Vagina (tissue), 2 donors: ENCODE measurements around the gene COX10. TPM values are rescaled to one million over a fixed set of nuclear protein-coding genes. Genes with fewer than 3 reads are reported as not detected.

Source experiments
- DNase-seq, 2 donors: peaks; one replicate each; pipeline ENCODE4 v3.0.0-alpha.2; 2017; ENCODE audit errors: extremely low spot score in 2 of 2
- H3K27ac ChIP-seq: fragments of 200-600 bp; sonication (generic); one replicate; pipeline ENCODE4 v1.5.1; 2019
- H3K27me3 ChIP-seq: fragments of 200-600 bp; sonication (generic); one replicate; pipeline ENCODE4 v1.5.1; 2019
- H3K36me3 ChIP-seq, 2 donors: fragments of 200-600 bp; sonication (generic); one replicate each; pipeline ENCODE4 v1.5.1; 2017 to 2019
- H3K4me1 ChIP-seq: fragments of 200-600 bp; sonication (generic); one replicate; pipeline ENCODE4 v1.5.1; 2019
- H3K4me3 ChIP-seq, 2 donors: fragments of 200-600 bp; sonication (generic); 1 replicate in 1 of 2; 2 replicates in 1 of 2; pipeline ENCODE4 v1.5.1; 2016 to 2019
- H3K9me3 ChIP-seq: fragments of 200-600 bp; sonication (generic); one replicate; pipeline ENCODE4 v1.5.1; 2019
- CTCF ChIP-seq, 3 experiments: fragments of 450-650 bp in 2 of 3; fragments of 200-600 bp in 1 of 3; sonication (generic) in 1 of 3; IDR thresholded peaks; one replicate each; pipeline ENCODE4 v1.5.1; 2017 to 2019; ENCODE audit warnings: antibody characterized with exemption in 3 of 3, mild to moderate bottlenecking in 2 of 3, moderate library complexity in 2 of 3
- POLR2A ChIP-seq, 2 donors: fragments of 450-650 bp; IDR thresholded peaks; one replicate each; pipeline ENCODE4 v1.6.1; 2017; ENCODE audit warnings: antibody characterized with exemption in 2 of 2, mild to moderate bottlenecking in 2 of 2, moderate library complexity in 2 of 2
- POLR2AphosphoS5 ChIP-seq, 2 donors: sonication (generic); formaldehyde crosslinking; IDR thresholded peaks; one replicate each; pipeline ENCODE4 v1.9.0; 2017; ENCODE audit warnings: antibody characterized with exemption in 2 of 2, mild to moderate bottlenecking in 2 of 2, low read depth in 1 of 2; ENCODE audit not compliant: insufficient read depth in 1 of 2
- intact Hi-C: fragments of 100-400 bp; cut with DNase I; formaldehyde crosslinking; loops from one replicate; pipeline ENCODE4 v1.15.1; 2023
- total RNA-seq: library from RNA; depleted of rRNA; stranded (reverse); fragments of >200 nt; gene quantifications from one replicate; pipeline ENCODE4 v1.2.3, GENCODE V29; 2016

COX10 gene
- total RNA-seq, 1 donor from 2014 or later: 27.5 TPM

DNA sequence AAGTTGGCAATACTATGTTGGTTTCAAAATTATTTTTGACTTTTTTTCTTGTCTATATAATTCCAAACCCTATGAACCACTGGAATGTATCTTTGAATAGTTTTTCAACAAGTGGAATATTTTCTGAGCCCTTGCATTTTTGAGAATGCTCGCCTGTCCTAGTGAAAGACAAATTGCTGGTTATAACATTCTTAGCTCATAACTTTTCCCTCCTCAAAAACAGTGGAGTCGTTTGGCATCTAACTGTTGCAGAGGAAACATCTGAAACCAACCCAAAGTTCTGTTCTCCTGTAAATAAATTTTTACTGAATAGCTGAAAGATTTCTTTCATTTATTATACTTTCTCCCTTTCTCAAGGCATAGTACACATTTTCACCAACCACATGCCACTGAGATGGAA is 11.3 kb upstream of the COX10 start:
- H3K36me3 ChIP-seq: no peaks in the 10 kb centered on the region
- H3K27me3 ChIP-seq: no peaks in the 10 kb centered on the region
- H3K4me3 ChIP-seq: no peak overlapping the region
- no peak for TF ChIP-seq POLR2A (IDR thresholded peaks at IDR 0.05)
- TF ChIP-seq CTCF (IDR thresholded peaks at IDR 0.05): no peak
- TF ChIP-seq POLR2AphosphoS5 (IDR thresholded peaks at IDR 0.05; ENCODE audit: insufficient read depth in 1 of 2, low read depth in 1 of 2): no peak
- intact Hi-C loops: no loop called here
- no peak for DNase-seq
- peaks cover 16% of the 10 kb centered on the region for H3K4me1 ChIP-seq
- no peaks in the 10 kb centered on the region for H3K9me3 ChIP-seq
- no peak overlapping the region for H3K27ac ChIP-seq

- intact Hi-C loops: no loop called here
- H3K36me3 ChIP-seq: no peaks in the 10 kb centered on the region
- H3K27me3 ChIP-seq: no peaks in the 10 kb centered on the region
- no peak overlapping the region for H3K4me3 ChIP-seq
- TF ChIP-seq POLR2A (IDR thresholded peaks at IDR 0.05) (no peak), CTCF (IDR thresholded peaks at IDR 0.05) (no peak), POLR2AphosphoS5 (IDR thresholded peaks at IDR 0.05; ENCODE audit: insufficient read depth in 1 of 2, low read depth in 1 of 2) (no peak)
- no peak overlapping the region for H3K27ac ChIP-seq
- no peaks in the 10 kb centered on the region for H3K9me3 ChIP-seq
- DNase-seq: no peak
- peaks cover 18% of the 10 kb centered on the region for H3K4me1 ChIP-seq
These were observed 8.6 kb upstream of the COX10 start for GRCh38 chr17:14060706-14061105.

DNA sequence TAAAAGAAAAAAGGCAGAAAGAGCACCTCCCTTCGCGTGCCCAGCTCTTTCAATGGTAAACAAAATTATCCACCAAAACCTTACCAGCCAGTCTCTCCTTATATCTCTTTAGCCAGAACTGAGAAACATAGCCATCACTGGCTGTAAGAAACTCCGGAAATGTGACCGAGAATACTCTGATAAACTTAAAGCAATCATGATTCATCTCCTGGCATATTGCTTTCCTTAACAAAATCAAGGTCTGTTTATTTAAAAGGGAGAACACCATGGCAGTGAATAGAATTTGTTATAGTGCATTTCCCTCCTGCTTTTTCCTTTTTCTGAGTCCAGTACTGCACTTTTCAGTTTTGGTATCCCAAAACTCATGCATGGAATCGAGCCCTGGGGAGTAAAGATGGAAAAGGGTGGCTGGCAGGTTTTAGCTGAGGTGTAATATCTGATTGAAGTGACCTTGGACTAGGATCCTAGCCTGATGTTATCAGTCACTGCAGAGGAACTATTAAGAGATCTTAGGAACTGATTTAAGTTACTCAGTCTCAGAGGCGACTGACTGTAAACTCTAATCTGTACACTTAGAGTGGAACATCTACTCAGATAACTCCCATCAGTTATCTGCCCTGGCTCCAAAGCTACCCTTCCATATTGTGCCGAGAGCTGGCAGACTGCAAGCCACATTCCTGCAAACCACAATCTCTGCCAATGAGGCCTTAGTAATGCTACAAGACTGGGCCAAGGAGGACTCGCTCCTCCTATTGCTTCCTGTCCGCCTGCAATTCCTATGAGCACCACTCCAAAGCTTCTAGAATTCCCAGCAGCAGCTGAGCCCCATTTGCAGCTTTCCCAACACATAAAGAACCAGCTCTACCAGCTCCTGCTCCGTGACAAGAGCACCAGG is 7.4 kb upstream of the COX10 start:
- Histone ChIP-seq H3K4me1 (peaks cover 18% of the 10 kb centered on the region), H3K27ac (peak overlapping the region; percentile 12), H3K27me3 (no peaks in the 10 kb centered on the region), H3K9me3 (no peaks in the 10 kb centered on the region), H3K36me3 (no peaks in the 10 kb centered on the region), H3K4me3 (no peak overlapping the region)
- DNase-seq: no peak
- TF ChIP-seq POLR2AphosphoS5 (IDR thresholded peaks at IDR 0.05; ENCODE audit: insufficient read depth in 1 of 2, low read depth in 1 of 2): no peak
- TF ChIP-seq CTCF (IDR thresholded peaks at IDR 0.05): no peak
- TF ChIP-seq POLR2A (IDR thresholded peaks at IDR 0.05): no peak
- intact Hi-C loops: no loop called here

DNA sequence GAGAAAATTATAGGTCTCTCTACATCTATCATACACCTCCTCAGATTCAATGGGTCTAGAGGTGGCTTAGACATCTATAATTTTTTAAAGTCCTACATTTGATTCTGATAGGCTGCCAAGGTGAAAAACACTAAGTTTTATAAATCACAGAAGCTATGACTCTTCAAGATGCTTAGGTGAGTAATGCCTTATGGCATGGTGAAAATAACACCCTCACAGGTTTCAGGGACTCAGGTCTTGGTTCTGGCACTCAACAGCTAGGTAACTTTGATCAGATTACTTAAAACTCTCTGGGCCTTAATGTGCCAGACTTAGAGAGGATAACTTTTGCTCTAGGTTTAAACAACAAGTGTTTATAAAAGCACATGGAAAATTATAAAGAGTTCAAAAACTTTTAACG is 2.0 kb upstream of the COX10 start:
- H3K4me1 ChIP-seq: peaks cover 44% of the 10 kb centered on the region
- no peaks in the 10 kb centered on the region for H3K27me3 ChIP-seq
- H3K9me3 ChIP-seq: no peaks in the 10 kb centered on the region
- no peak overlapping the region for H3K4me3 ChIP-seq
- DNase-seq: no peak
- no peak overlapping the region for H3K27ac ChIP-seq
- no peak for TF ChIP-seq CTCF (IDR thresholded peaks at IDR 0.05)
- TF ChIP-seq POLR2A (IDR thresholded peaks at IDR 0.05): no peak
- TF ChIP-seq POLR2AphosphoS5 (IDR thresholded peaks at IDR 0.05; ENCODE audit: insufficient read depth in 1 of 2, low read depth in 1 of 2): no peak
- intact Hi-C loops: no loop called here
- no peaks in the 10 kb centered on the region for H3K36me3 ChIP-seq
